ENCODE results near the gene LPCAT1.

DNA sequence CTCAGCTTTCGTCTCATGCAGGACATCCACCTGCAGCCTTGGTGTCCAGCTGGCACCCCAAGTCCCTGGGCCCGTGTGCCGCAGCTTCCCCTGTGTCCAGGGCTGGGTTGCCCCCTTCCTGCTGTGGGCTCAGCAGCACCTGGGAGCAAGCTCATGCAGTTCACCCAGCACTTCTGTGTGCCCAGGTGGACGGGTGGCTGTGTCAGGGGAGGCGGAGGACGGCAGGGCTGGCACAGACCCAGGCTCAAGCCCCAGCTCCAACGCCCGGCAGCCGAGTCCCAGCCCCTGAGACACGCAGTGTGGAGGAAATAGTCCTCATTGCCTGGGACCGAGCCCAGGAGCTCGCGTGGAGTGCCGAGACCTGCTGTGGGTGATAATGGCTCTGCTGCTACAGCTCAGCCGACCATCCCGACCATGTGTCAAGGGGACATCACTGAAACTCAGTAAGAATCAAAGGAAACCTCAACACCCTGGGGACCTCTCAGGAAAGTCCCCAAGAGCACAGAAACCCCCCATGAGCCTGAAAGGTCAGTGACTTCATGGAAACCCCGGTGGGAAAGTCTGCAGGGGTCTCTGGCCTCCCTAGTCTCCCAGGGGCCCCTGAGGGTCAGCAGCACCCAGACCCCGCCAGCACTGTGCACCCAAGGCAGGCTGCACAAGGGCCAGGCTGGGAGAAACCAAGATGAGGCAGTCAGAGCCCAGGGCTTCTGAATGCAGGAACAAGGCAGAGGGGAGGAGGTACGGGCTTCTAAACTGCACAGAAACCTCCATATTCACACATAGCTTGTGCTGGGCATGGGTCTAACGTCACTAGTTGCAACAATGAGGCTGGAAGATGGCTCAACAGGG, 38.8 kb downstream of the LPCAT1 start:
- TF ChIP-seq POLR2A (IDR thresholded peaks at IDR 0.05; ENCODE audit: low read depth, low read length) (no peak), POLR2AphosphoS5 (IDR thresholded peaks at IDR 0.05; ENCODE audit: insufficient read depth, low read depth, low read length) (no peak), EZH2 (IDR thresholded peaks at IDR 0.05; ENCODE audit: borderline replicate concordance, low read depth, low read length, severe bottlenecking) (no peak), MYC (IDR thresholded peaks at IDR 0.05; ENCODE audit: low read depth, low read length) (no peak), FOS (IDR thresholded peaks at IDR 0.05; ENCODE audit: borderline replicate concordance, insufficient read depth, low read length) (no peak)
- TF ChIP-seq, protein P1, sequence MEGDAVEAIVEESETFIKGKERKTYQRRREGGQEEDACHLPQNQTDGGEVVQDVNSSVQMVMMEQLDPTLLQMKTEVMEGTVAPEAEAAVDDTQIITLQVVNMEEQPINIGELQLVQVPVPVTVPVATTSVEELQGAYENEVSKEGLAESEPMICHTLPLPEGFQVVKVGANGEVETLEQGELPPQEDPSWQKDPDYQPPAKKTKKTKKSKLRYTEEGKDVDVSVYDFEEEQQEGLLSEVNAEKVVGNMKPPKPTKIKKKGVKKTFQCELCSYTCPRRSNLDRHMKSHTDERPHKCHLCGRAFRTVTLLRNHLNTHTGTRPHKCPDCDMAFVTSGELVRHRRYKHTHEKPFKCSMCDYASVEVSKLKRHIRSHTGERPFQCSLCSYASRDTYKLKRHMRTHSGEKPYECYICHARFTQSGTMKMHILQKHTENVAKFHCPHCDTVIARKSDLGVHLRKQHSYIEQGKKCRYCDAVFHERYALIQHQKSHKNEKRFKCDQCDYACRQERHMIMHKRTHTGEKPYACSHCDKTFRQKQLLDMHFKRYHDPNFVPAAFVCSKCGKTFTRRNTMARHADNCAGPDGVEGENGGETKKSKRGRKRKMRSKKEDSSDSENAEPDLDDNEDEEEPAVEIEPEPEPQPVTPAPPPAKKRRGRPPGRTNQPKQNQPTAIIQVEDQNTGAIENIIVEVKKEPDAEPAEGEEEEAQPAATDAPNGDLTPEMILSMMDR (IDR thresholded peaks at IDR 0.05; ENCODE audit: extremely low read depth in 1 of 2, insufficient read depth in 1 of 2, low read depth in 1 of 2, low read length in 2 of 2) = no peak
- TF ChIP-seq, protein P2, sequence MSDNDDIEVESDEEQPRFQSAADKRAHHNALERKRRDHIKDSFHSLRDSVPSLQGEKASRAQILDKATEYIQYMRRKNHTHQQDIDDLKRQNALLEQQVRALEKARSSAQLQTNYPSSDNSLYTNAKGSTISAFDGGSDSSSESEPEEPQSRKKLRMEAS (IDR thresholded peaks at IDR 0.05; ENCODE audit: insufficient read depth, insufficient read length) = no peak
